Measurements from ENCODE around the gene KIDINS220.

Gene KIDINS220

GRCh38 chr2:8836971-8837794 lies at the start of gene KIDINS220:
Gene KIDINS220 (minus strand): TSS chr2:8837613. CDS start chr2:8827093, 10,520 bp downstream.
- peak; percentile 91 for DNase-seq

GRCh38 chr2:8886876-8887275 lies 49.5 kb upstream of the KIDINS220 start:
- no peak for DNase-seq

DNA sequence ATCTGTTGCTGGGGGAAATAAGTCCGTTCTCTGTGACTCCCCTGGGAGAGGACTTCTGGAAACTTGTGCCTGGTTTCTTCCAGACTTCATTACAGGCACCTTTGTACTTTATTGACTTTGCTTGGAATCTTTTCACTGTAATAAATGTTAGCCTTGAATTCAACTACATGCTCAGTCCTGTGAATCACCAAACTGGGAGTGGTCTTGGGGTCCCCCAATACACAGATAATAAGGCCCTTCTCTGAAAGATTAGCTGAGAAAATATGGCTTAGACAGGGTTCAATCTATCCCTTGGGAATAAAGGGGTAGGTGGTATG lies 48.7 kb upstream of the KIDINS220 start:
- no peak for DNase-seq

- no peak for DNase-seq
Measured at GRCh38 chr2:8885449-8886201, 48.2 kb upstream of the KIDINS220 start.

- DNase-seq: no peak
Measured at GRCh38 chr2:8884812-8885211, 47.4 kb upstream of the KIDINS220 start.

DNA sequence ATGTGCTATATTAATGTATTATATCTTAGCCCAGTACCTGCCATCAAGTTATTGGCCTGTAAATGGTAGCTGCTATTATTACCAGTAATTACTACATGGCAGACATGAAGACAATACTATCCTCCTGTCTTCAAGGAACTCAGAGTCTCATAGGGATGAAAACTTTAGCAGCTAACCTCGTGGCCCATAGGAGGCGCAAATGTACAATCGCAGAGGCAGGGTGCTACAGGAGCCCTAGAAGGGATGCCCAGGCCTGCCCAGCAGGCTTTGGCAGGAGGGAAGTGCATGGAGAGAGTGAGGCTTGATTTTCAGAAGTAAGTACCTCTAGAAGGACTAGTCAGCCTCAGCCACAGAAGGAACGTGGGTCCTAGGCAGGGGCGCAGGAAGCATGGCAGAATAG lies 44.7 kb upstream of the KIDINS220 start:
- DNase-seq: peak; percentile 70

GRCh38 chr2:8877894-8878293 lies 40.5 kb upstream of the KIDINS220 start:
- no peak for DNase-seq

GRCh38 chr2:8877332-8877731 lies 39.9 kb upstream of the KIDINS220 start:
- no peak for DNase-seq

DNA sequence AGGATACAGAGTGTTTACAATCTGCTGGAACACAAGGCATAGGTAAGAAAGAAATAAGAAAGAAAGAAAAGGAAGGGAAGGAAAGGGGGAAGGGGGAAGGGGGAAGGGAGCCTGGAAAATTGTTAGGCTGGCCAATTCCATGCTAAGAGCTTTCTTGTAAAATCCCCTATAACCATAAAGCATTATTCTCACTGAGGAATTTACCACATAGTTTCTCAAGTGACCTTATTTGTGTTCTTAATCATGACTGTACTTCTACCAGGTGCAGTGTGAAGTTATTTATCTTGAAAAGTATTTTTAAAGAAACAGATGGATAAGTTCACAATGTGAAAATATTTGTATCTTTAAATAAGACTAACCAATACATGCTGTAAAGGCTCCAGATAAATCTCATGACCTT lies 39.2 kb upstream of the KIDINS220 start:
- DNase-seq: no peak

- DNase-seq: peak; percentile 85
Measured at GRCh38 chr2:8872821-8873432, 35.5 kb upstream of the KIDINS220 start.

GRCh38 chr2:8870441-8870840 lies 33.0 kb upstream of the KIDINS220 start:
- DNase-seq: no peak

GRCh38 chr2:8867363-8867762 lies 29.9 kb upstream of the KIDINS220 start:
- no peak for DNase-seq

DNA sequence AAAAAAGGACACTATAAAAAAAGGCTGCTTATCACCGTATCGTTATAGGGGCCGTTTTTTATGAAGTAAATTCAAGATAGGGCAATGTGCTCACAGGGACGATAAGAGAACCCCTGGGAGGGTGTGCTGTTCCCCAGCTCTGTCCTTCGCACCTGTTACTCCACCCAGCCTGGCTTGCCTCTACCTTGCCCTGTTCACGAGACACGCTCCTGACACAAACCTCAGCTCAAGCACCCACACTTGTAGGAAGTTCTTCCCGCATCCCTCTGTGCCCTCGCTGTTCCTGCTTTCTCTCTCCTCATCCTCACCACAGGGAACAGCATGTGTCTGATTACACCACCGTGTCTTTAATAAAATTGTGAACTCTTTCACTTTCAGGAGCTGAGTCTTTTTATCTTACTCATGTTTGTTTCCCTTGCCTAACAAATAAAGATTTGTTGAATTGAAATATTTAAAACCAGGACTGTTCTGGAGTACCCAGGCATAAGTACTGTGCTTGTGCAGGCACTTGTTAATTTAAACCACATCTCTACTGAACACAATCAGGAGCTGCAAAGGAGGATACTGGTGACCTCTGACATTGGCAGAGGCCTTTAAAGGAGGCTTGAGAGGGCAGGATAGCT lies 26.0 kb upstream of the KIDINS220 start:
- DNase-seq: no peak

DNA sequence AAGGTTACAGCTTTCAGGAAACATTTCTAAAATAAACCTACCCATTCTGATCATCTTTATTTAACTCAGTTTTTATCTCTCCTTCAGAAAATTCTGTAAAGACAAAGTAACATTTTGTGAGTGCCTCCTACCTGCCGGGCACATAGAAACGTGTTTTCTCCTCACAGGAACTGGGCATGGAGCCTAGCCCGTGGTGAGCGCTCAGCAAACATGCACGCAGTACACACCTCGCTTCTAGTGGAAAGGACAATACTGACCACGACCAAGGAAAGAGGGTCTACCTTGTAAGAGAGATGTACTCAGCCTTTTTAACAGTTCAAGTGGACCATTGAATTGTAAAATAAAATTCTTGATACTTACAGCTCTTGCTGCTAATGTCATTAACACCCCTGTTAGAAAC lies 24.8 kb upstream of the KIDINS220 start:
- no peak for DNase-seq

- DNase-seq: no peak
Measured at GRCh38 chr2:8861797-8862196, 24.4 kb upstream of the KIDINS220 start.

DNA sequence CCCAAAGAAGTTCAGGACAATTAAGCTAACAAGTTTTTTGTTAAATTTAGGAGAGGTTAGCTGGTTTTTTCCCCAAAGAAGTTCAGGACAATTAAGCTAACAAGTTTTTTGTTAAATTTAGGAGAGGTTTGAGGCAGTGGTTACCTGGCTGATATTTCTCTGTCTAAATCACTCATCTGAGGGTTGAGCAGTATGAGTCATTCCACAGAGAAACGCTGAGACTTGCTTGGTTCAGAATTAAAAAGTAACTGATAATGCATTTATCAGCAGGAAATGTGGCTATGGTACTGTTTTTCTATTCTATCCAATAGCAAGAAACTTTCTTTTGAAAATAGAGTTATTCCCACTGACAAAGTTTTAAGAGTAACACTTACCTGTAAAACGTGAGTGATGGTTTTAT lies 22.8 kb upstream of the KIDINS220 start:
- no peak for DNase-seq

DNA sequence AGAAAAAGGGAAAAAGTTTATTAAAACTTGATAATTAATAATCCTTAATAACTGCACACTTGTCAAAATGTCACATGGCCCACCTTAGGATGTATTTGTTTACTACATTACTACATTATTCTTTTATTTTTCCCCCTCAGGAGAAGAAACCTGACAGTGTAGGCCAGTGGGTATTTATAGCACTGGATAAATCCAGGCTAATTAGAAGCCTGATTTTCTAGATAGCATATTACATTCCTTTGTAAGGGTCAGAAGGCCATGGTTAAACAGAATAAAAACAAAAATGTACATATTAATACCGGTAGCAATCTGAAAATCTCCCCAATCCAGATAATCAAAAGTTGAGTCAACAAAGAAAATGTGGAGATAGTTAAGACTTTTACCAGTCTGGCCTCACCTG lies 21.5 kb upstream of the KIDINS220 start:
- no peak for DNase-seq

DNA sequence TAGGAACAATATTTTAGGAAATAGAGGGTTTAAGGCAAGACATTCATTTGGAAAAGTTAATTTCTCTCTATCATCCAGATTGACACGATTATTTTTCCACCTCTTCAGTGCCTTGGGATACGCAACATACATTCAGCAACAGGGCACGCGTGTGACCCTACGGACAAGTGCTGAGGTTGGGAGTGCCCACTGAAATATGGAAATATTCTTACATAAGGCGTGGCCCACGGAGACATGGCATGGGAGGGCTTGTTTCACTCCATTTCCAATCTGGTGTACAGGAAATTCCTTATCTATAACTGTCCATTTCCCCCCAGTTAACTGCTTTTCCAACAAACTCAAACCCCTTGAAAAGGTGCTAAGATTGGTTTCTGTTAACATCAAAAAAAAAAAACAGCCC lies 20.9 kb upstream of the KIDINS220 start:
- DNase-seq: no peak

- no peak for DNase-seq
Measured at GRCh38 chr2:8857709-8858108, 20.3 kb upstream of the KIDINS220 start.

- DNase-seq: no peak
Measured at GRCh38 chr2:8856176-8856575, 18.8 kb upstream of the KIDINS220 start.

GRCh38 chr2:8855010-8855409 lies 17.6 kb upstream of the KIDINS220 start:
- DNase-seq: no peak

DNA sequence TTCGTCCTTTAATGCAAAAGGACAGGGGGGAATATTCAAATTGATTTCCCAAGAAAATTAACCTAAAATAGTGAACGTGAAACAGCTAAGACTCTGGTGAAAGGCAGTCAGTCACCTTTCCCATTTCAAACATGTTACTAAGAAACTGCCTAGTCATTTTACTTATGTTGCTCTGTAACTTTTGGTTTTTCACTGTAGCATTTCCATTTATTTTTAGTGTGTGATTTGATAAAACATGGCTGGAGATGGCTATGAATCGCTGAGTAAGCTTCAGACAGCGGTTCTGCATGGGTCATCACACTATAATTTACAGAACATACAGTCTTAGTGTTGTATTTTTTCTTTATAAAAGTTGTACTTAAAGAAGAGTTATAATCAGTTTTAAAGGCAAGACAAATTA lies 16.0 kb upstream of the KIDINS220 start:
- DNase-seq: no peak

GRCh38 chr2:8851811-8852560 lies 14.6 kb upstream of the KIDINS220 start:
- DNase-seq: no peak

Data from hematopoietic multipotent progenitor cell treated with erythropoietin and hydrocortisone succinate and interleukin-3 and kit ligand, for 6 days (in vitro differentiated cells).